ENCODE measurements around the gene CCL15. TPM values are rescaled to one million over a fixed set of nuclear protein-coding genes. Genes with fewer than 3 reads are reported as not detected.

Gene CCL15
- total RNA-seq, 1 experiment from 2014 or later, result not detected

Other genes with a start within 250 kb of the CCL15 start
- gene GAS2L2, start 248.3 kb downstream of the CCL15 start, total RNA-seq (2014; rRNA removed; shearing (Covaris generic)), result not detected in 2 replicates
- not detected in 2 replicates for gene C17orf50, start 240.7 kb downstream of the CCL15 start, total RNA-seq (2014; rRNA removed; shearing (Covaris generic))
- not detected in 2 replicates for gene MMP28, start 205.9 kb downstream of the CCL15 start, total RNA-seq (2014; rRNA removed; shearing (Covaris generic))
- gene TAF15, start 192.1 kb downstream of the CCL15 start, total RNA-seq (2014; rRNA removed; shearing (Covaris generic)), result 14.0 and 15.3 TPM in 2 replicates
- gene HEATR9, start 132.7 kb downstream of the CCL15 start, total RNA-seq (2014; rRNA removed; shearing (Covaris generic)), result not detected in 2 replicates
- gene CCL5, start 121.2 kb downstream of the CCL15 start, total RNA-seq (2014; rRNA removed; shearing (Covaris generic)), result 2.7 and 4.0 TPM in 2 replicates
- gene RDM1, start 70.8 kb downstream of the CCL15 start, total RNA-seq (2014; rRNA removed; shearing (Covaris generic)), result 0.96 and 2.4 TPM in 2 replicates
- not detected in 2 replicates for gene LYZL6, start 57.8 kb downstream of the CCL15 start, total RNA-seq (2014; rRNA removed; shearing (Covaris generic))
- not detected in 2 replicates for gene CCL16, start 20.1 kb downstream of the CCL15 start, total RNA-seq (2014; rRNA removed; shearing (Covaris generic))
- gene CCL14, start 14.8 kb downstream of the CCL15 start, total RNA-seq (2014; rRNA removed; shearing (Covaris generic)), result not detected in 2 replicates
- not detected in 2 replicates for gene CCL23, start 16.4 kb upstream of the CCL15 start, total RNA-seq (2014; rRNA removed; shearing (Covaris generic))
- gene CCL18, start 62.7 kb upstream of the CCL15 start, total RNA-seq (2014; rRNA removed; shearing (Covaris generic)), result not detected in 2 replicates
- 0.96 TPM in 1 of 2 replicates, not detected in the other for gene CCL3, start 88.6 kb upstream of the CCL15 start, total RNA-seq (2014; rRNA removed; shearing (Covaris generic))
- gene CCL4, start 102.3 kb upstream of the CCL15 start, total RNA-seq (2014; rRNA removed; shearing (Covaris generic)), result not detected in 2 replicates
- gene TBC1D3B, start 175.1 kb upstream of the CCL15 start, total RNA-seq (2014; rRNA removed; shearing (Covaris generic)), result 1.1 TPM in 1 of 2 replicates, not detected in the other
- gene CCL3L1, start 195.2 kb upstream of the CCL15 start, total RNA-seq (2014; rRNA removed; shearing (Covaris generic)), result 0.60 TPM in 1 of 2 replicates, not detected in the other
- not detected in 2 replicates for gene CCL4L2, start 209.5 kb upstream of the CCL15 start, total RNA-seq (2014; rRNA removed; shearing (Covaris generic))